Neuronal stem cell (in vitro differentiated cells): ENCODE measurements around the gene TMEM242.
A peak's percentile ranks its signal among the peaks of the same experiment; 100 is the strongest.

ENCODE experiments used
- DNase-seq: peaks from one replicate; pipeline ENCODE4 v3.0.0-alpha.2; 2013; ENCODE audit warnings: low spot score
- H2AFZ ChIP-seq: one replicate; pipeline ENCODE4 v1.6.1; 2013; ENCODE audit warnings: mild to moderate bottlenecking, low read length, inconsistent platforms
- H2AK5ac ChIP-seq: 2 replicates; pipeline ENCODE4 v1.6.1; 2013; ENCODE audit warnings: low read depth, mild to moderate bottlenecking, inconsistent platforms, low read length, moderate library complexity, mixed read lengths
- H2BK120ac ChIP-seq: 2 replicates; pipeline ENCODE4 v1.6.1; 2013; ENCODE audit warnings: low read depth, mild to moderate bottlenecking, inconsistent platforms, low read length, moderate library complexity, mixed read lengths
- H2BK12ac ChIP-seq: one replicate; pipeline ENCODE4 v1.6.1; 2013; ENCODE audit warnings: low read length, inconsistent platforms
- H2BK15ac ChIP-seq: 2 replicates; pipeline ENCODE4 v1.6.1; 2013; ENCODE audit warnings: mild to moderate bottlenecking, low read length, inconsistent platforms, mixed read lengths
- H2BK5ac ChIP-seq: one replicate; pipeline ENCODE4 v1.6.1; 2013; ENCODE audit warnings: inconsistent platforms, mild to moderate bottlenecking, low read length, moderate library complexity
- H3K14ac ChIP-seq: one replicate; pipeline ENCODE4 v1.6.1; 2013; ENCODE audit warnings: low read length, inconsistent platforms
- H3K18ac ChIP-seq: 2 replicates; pipeline ENCODE4 v1.6.1; 2013; ENCODE audit warnings: low read length, inconsistent platforms
- H3K23ac ChIP-seq: 2 replicates; pipeline ENCODE4 v1.6.1; 2013; ENCODE audit warnings: low read depth, mild to moderate bottlenecking, mixed read lengths, low read length, inconsistent platforms; ENCODE audit not compliant: poor library complexity
- H3K27ac ChIP-seq: replicated peaks from 3 replicates; pipeline ENCODE4 v1.5.1; 2013; ENCODE audit warnings: low read length, inconsistent platforms
- H3K27me3 ChIP-seq, 3 experiments: 2 replicates each; pipeline ENCODE4 v1.6.1; 2013; ENCODE audit warnings: low read length in 3 of 3, mild to moderate bottlenecking in 2 of 3, inconsistent platforms in 1 of 3, low read depth in 1 of 3, mixed read lengths in 1 of 3, moderate library complexity in 1 of 3; ENCODE audit not compliant: control insufficient read depth in 3 of 3, insufficient read depth in 3 of 3
- H3K36me3 ChIP-seq, 2 donors: replicated peaks in 1 of 2; 2 replicates each; pipeline ENCODE4 v1.6.1; 2013; ENCODE audit warnings: low read length in 2 of 2; ENCODE audit not compliant: control insufficient read depth in 2 of 2, insufficient read depth in 2 of 2
- H3K4ac ChIP-seq: 2 replicates; pipeline ENCODE4 v1.6.1; 2013; ENCODE audit warnings: inconsistent platforms, mild to moderate bottlenecking, low read length, moderate library complexity
- H3K4me1 ChIP-seq, 2 donors: 1 replicate in 1 of 2; 2 replicates in 1 of 2; pipeline ENCODE4 v1.6.1; 2013; ENCODE audit warnings: low read length in 2 of 2, low read depth in 1 of 2; ENCODE audit not compliant: control insufficient read depth in 2 of 2, insufficient read depth in 1 of 2
- H3K4me2 ChIP-seq: one replicate; pipeline ENCODE4 v1.6.1; 2013; ENCODE audit warnings: mild to moderate bottlenecking, low read length, inconsistent platforms; ENCODE audit not compliant: insufficient read depth, poor library complexity, severe bottlenecking
- H3K4me3 ChIP-seq, 2 donors: 2 replicates each; pipeline ENCODE4 v1.5.1; 2013; ENCODE audit warnings: low read length in 2 of 2, mild to moderate bottlenecking in 2 of 2, inconsistent platforms in 1 of 2, moderate library complexity in 1 of 2
- H3K79me1 ChIP-seq: one replicate; pipeline ENCODE4 v1.6.1; 2013; ENCODE audit warnings: low read depth, mild to moderate bottlenecking, inconsistent platforms, low read length, moderate library complexity
- H3K9ac ChIP-seq: one replicate; pipeline ENCODE4 v1.6.1; 2013; ENCODE audit warnings: mild to moderate bottlenecking, low read depth, low read length, inconsistent platforms; ENCODE audit not compliant: poor library complexity
- H3K9me3 ChIP-seq, 2 donors: replicated peaks in 1 of 2; 2 replicates each; pipeline versions ENCODE3 to v1.6.1; 2013; ENCODE audit warnings: low read length in 2 of 2, mild to moderate bottlenecking in 2 of 2, inconsistent platforms in 1 of 2, low read depth in 1 of 2, mixed read lengths in 1 of 2, moderate library complexity in 1 of 2; ENCODE audit not compliant: control insufficient read depth in 2 of 2, insufficient read depth in 1 of 2
- H4K8ac ChIP-seq: one replicate; pipeline ENCODE4 v1.6.1; 2013; ENCODE audit warnings: low read depth, mild to moderate bottlenecking, inconsistent platforms, low read length, moderate library complexity
- H4K91ac ChIP-seq: one replicate; pipeline ENCODE4 v1.6.1; 2013; ENCODE audit warnings: low read length, low read depth, mild to moderate bottlenecking, inconsistent platforms; ENCODE audit not compliant: poor library complexity
- WGBS, 2 donors: extraction: QIAGEN DNeasy Blood & Tissue Kit; methylation state at CpG; one replicate each; pipeline ENCODE4 v1.1.7; 2013; ENCODE audit warnings: missing lambda C conversion rate in 2 of 2, mixed read lengths in 1 of 2; ENCODE audit not compliant: insufficient read length in 2 of 2, insufficient replicate concordance in 1 of 2; ENCODE audit errors: extremely low coverage in 2 of 2; 5-methylcytosine and 5-hydroxymethylcytosine counted together

Gene TMEM242

GRCh38 chr6:157292202-157292601 lies 31.1 kb downstream of the TMEM242 start:
- Histone ChIP-seq H3K4me2 (no peak overlapping the region), H2BK5ac (no peak overlapping the region), H3K9ac (no peak overlapping the region), H3K36me3 (peaks cover 2 to 28% of the 10 kb centered on the region in 2 donors), H3K4ac (no peak overlapping the region), H4K8ac (no peak overlapping the region), H2BK120ac (no peak overlapping the region), H3K14ac (no peak overlapping the region), H2BK12ac (no peak overlapping the region), H2AK5ac (no peak overlapping the region), H3K79me1 (no peaks in the 10 kb centered on the region), H3K9me3 (no peaks in the 10 kb centered on the region), H2AFZ (no peak overlapping the region), H4K91ac (no peak overlapping the region), H3K23ac (no peak overlapping the region), H3K27me3 (no peaks in the 10 kb centered on the region), H3K4me1 (peaks cover 0 to 9% of the 10 kb centered on the region in 2 donors), H3K27ac (no peak overlapping the region), H3K4me3 (no peak overlapping the region), H2BK15ac (no peak overlapping the region), H3K18ac (no peak overlapping the region)
- no CpG with 5 or more reads among the region's 1 CpG for WGBS, 2 donors
- DNase-seq, result no peak

GRCh38 chr6:157291356-157291755 lies 32.0 kb downstream of the TMEM242 start:
- Histone ChIP-seq H3K4me3 (no peak overlapping the region), H2AFZ (no peak overlapping the region), H4K8ac (no peak overlapping the region), H3K27ac (peak overlapping the region; percentile 60), H3K9ac (no peak overlapping the region), H3K4me1 (peaks cover 0 to 12% of the 10 kb centered on the region in 2 donors), H2BK15ac (no peak overlapping the region), H3K18ac (no peak overlapping the region), H2BK120ac (no peak overlapping the region), H3K9me3 (no peaks in the 10 kb centered on the region), H3K36me3 (peaks cover 2 to 28% of the 10 kb centered on the region in 2 donors), H3K4ac (no peak overlapping the region), H3K23ac (no peak overlapping the region), H2AK5ac (no peak overlapping the region), H3K27me3 (no peaks in the 10 kb centered on the region), H2BK5ac (no peak overlapping the region), H3K79me1 (no peaks in the 10 kb centered on the region), H3K14ac (no peak overlapping the region), H2BK12ac (no peak overlapping the region), H3K4me2 (no peak overlapping the region), H4K91ac (no peak overlapping the region)
- WGBS, 2 donors, result no CpG with 5 or more reads among the region's 4 CpGs
- DNase-seq, result no peak

GRCh38 chr6:157290797-157291196 lies 32.5 kb downstream of the TMEM242 start:
- no peak overlapping the region for H4K8ac ChIP-seq
- no peak overlapping the region for H2BK5ac ChIP-seq
- H2BK120ac ChIP-seq, result no peak overlapping the region
- H2BK12ac ChIP-seq, result no peak overlapping the region
- peak overlapping the region; percentile 60 for H3K27ac ChIP-seq
- H2AFZ ChIP-seq, result no peak overlapping the region
- no peaks in the 10 kb centered on the region for H3K79me1 ChIP-seq
- no peak overlapping the region for H3K4me2 ChIP-seq
- H3K23ac ChIP-seq, result no peak overlapping the region
- no peak overlapping the region for H3K4ac ChIP-seq
- peaks cover 0 to 12% of the 10 kb centered on the region in 2 donors for H3K4me1 ChIP-seq
- no peak for DNase-seq
- H3K9ac ChIP-seq, result no peak overlapping the region
- H3K18ac ChIP-seq, result peak overlapping the region; percentile 0
- no peak overlapping the region for H4K91ac ChIP-seq
- H2AK5ac ChIP-seq, result no peak overlapping the region
- no CpG with 5 or more reads among the region's 4 CpGs for WGBS, 2 donors
- H3K14ac ChIP-seq, result no peak overlapping the region
- peaks cover 2 to 28% of the 10 kb centered on the region in 2 donors for H3K36me3 ChIP-seq
- no peak overlapping the region for H2BK15ac ChIP-seq
- H3K9me3 ChIP-seq, result no peaks in the 10 kb centered on the region
- no peak overlapping the region for H3K4me3 ChIP-seq
- H3K27me3 ChIP-seq, result no peaks in the 10 kb centered on the region

GRCh38 chr6:157289764-157290163 lies 33.6 kb downstream of the TMEM242 start:
- no peaks in the 10 kb centered on the region for H3K27me3 ChIP-seq
- no peak overlapping the region for H3K4me2 ChIP-seq
- H3K9me3 ChIP-seq, result no peaks in the 10 kb centered on the region
- no peak overlapping the region for H3K23ac ChIP-seq
- H2AFZ ChIP-seq, result no peak overlapping the region
- no peak overlapping the region for H2AK5ac ChIP-seq
- H3K14ac ChIP-seq, result no peak overlapping the region
- DNase-seq, result no peak
- peak overlapping the region; percentile 68 for H3K18ac ChIP-seq
- no peaks in the 10 kb centered on the region for H3K79me1 ChIP-seq
- H2BK12ac ChIP-seq, result no peak overlapping the region
- WGBS, 2 donors, result no CpG with 5 or more reads among the region's 11 CpGs
- peak overlapping the region; percentile 52 for H4K8ac ChIP-seq
- H2BK15ac ChIP-seq, result no peak overlapping the region
- H2BK120ac ChIP-seq, result no peak overlapping the region
- H3K9ac ChIP-seq, result peak overlapping the region; percentile 38
- peak overlapping the region in 1 of 2 donors; percentile 7 for H3K4me3 ChIP-seq
- H2BK5ac ChIP-seq, result no peak overlapping the region
- H3K4me1 ChIP-seq, result peaks cover 0 to 12% of the 10 kb centered on the region in 2 donors
- H3K4ac ChIP-seq, result no peak overlapping the region
- H4K91ac ChIP-seq, result no peak overlapping the region
- H3K36me3 ChIP-seq, result peaks cover 2 to 28% of the 10 kb centered on the region in 2 donors
- H3K27ac ChIP-seq, result no peak overlapping the region
